Mucosa of descending colon (tissue), 3 donors: ENCODE results near the gene CTDNEP1. TPM values are rescaled to one million over a fixed set of nuclear protein-coding genes. Genes with fewer than 3 reads are reported as not detected.

Experiments
- ATAC-seq: fragments of 200-7000 bp; cut with Tn5 transposase; one replicate; pipeline ENCODE4 v1.9.1; 2020; ENCODE audit warnings: mild to moderate bottlenecking, moderate library complexity
- DNase-seq, 3 donors: peaks; one replicate each; pipeline ENCODE4 v3.0.0-alpha.2; 2020
- H3K36me3 ChIP-seq: fragments of 200-600 bp; one replicate; pipeline ENCODE4 v1.8.0; 2021; ENCODE audit warnings: low read depth, mild to moderate bottlenecking
- H3K4me1 ChIP-seq: fragments of 200-600 bp; one replicate; pipeline ENCODE4 v1.8.0; 2021; ENCODE audit warnings: low read depth, mild to moderate bottlenecking
- H3K4me3 ChIP-seq: fragments of 200-600 bp; one replicate; pipeline ENCODE4 v1.8.0; 2021; ENCODE audit warnings: mild to moderate bottlenecking
- H3K9me3 ChIP-seq: fragments of 200-600 bp; one replicate; pipeline ENCODE4 v1.8.0; 2021; ENCODE audit warnings: mild to moderate bottlenecking
- CTCF ChIP-seq: fragments of 200-600 bp; IDR thresholded peaks from one replicate; pipeline ENCODE4 v1.8.0; 2022; ENCODE audit warnings: antibody characterized with exemption, mild to moderate bottlenecking
- intact Hi-C, 2 donors: fragments of 100-400 bp; cut with DNase I in 1 of 2; cut with micrococcal nuclease in 1 of 2; formaldehyde crosslinking; loops; one replicate each; pipeline versions ENCODE4 v1.11.0 to v1.11.1; 2022; cut with DNase I, micrococcal nuclease
- total RNA-seq, 3 donors: library from RNA; stranded (reverse); fragmentation: NEBNext Ultra II Directional in 2 of 3; extraction: Animal tissue kit (Norgen Biotek cat#: 25700) in 2 of 3; gene quantifications; one replicate each; pipeline versions ENCODE4 v1.2.1 to v1.2.4, GENCODE V29; 2021 to 2023
- donor health status: DM: no; HTN: no; CAD: no; lungs with moderate emphysema.
- donor health status: DM: no; HTN: no; CAD: no.
- donor health status: DM: no; HTN: yes; CAD: no.

CTDNEP1 gene
- total RNA-seq, 3 donors from 2014 or later = 117 to 123 (median 117) TPM

GRCh38 chr17:7238420-7239090 is 13.0 kb downstream of the CTDNEP1 start:
- Histone ChIP-seq H3K4me1 (peaks cover 35% of the 10 kb centered on the region), H3K36me3 (peaks cover 3% of the 10 kb centered on the region), H3K4me3 (peak overlapping the region; percentile 91), H3K9me3 (no peaks in the 10 kb centered on the region)
- DNase-seq (peak in 2 of 3 donors; percentile 66 to 73), ATAC-seq (no peak)
- no peak for TF ChIP-seq CTCF
- intact Hi-C loops = no loop called here

- peak overlapping the region; percentile 91 for H3K4me3 ChIP-seq
- DNase-seq (peak; percentile 92 to 95 (median 92)), ATAC-seq (peak; percentile 31)
- intact Hi-C loops = no loop called here
- no peak for TF ChIP-seq CTCF
- H3K36me3 ChIP-seq = peaks cover 3% of the 10 kb centered on the region
- H3K4me1 ChIP-seq = peaks cover 39% of the 10 kb centered on the region
- H3K9me3 ChIP-seq = no peaks in the 10 kb centered on the region
These were observed 13.6 kb downstream of the CTDNEP1 start for GRCh38 chr17:7237761-7238419.

- peaks cover 45% of the 10 kb centered on the region for H3K4me1 ChIP-seq
- no peaks in the 10 kb centered on the region for H3K9me3 ChIP-seq
- intact Hi-C loops = no loop called here
- TF ChIP-seq CTCF = no peak
- ATAC-seq (no peak), DNase-seq (peak in 1 of 3 donors; percentile 53)
- H3K36me3 ChIP-seq = peaks cover 3% of the 10 kb centered on the region
- peak overlapping the region; percentile 91 for H3K4me3 ChIP-seq
These were observed 14.2 kb downstream of the CTDNEP1 start for GRCh38 chr17:7237266-7237760.

GRCh38 chr17:7236808-7237207 is 14.7 kb downstream of the CTDNEP1 start:
- H3K4me1 ChIP-seq = peaks cover 49% of the 10 kb centered on the region
- no peak overlapping the region for H3K4me3 ChIP-seq
- TF ChIP-seq CTCF = no peak
- H3K36me3 ChIP-seq = peaks cover 3% of the 10 kb centered on the region
- DNase-seq (no peak), ATAC-seq (no peak)
- no peaks in the 10 kb centered on the region for H3K9me3 ChIP-seq
- intact Hi-C loops = no loop called here

GRCh38 chr17:7235693-7236665 is 15.6 kb downstream of the CTDNEP1 start:
- intact Hi-C loops = no loop called here
- Histone ChIP-seq H3K4me3 (no peak overlapping the region), H3K36me3 (peaks cover 3% of the 10 kb centered on the region), H3K9me3 (no peaks in the 10 kb centered on the region), H3K4me1 (peaks cover 44% of the 10 kb centered on the region)
- no peak for TF ChIP-seq CTCF
- peak in 1 of 3 donors; percentile 50 for DNase-seq
- no peak for ATAC-seq
